Effector CD4-positive, alpha-beta T cell (primary cell): Measurements from ENCODE around the gene CHCHD3.

Experiments used
- DNase-seq: peaks from one replicate; pipeline ENCODE4 v3.0.0-alpha.2; 2020

Gene CHCHD3

DNA sequence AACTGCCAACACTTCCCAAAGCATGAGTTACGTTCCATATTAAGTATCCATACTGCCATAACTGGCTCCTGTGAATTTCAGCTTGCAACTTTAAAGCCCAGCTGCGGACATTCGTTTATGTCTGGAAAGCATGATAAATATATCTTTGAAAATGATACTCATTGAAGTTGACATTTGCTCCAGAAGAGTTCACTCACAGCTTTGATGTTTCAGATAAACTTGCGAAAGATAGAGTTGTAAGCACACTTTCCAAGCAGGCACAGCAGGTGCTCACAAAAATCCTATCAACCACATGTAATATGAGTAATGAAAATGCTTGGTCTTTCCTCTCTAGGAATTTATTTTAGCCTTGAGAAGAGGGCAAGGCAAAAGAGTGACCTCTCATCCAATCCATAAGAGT, 4.5 kb downstream of the CHCHD3 start:
- no peak for DNase-seq

DNA sequence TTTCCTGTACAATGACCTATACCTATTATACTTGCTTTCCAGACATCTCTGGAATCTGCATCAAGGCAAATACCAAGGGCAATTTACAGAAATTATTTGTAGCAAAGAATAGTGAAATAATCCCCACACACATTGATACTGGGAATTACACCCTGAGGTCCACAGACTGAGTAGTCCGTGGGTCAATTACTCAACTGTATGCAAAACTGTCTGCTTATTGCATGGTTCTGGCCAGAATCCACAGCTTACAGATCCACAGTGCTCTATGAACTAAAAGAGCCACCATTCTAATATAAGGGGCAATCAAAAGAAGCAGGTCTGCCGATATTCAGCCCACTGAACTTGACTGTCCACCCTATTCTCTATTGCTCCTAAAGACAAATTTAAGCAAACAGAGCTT, 5.7 kb downstream of the CHCHD3 start:
- DNase-seq: no peak

DNA sequence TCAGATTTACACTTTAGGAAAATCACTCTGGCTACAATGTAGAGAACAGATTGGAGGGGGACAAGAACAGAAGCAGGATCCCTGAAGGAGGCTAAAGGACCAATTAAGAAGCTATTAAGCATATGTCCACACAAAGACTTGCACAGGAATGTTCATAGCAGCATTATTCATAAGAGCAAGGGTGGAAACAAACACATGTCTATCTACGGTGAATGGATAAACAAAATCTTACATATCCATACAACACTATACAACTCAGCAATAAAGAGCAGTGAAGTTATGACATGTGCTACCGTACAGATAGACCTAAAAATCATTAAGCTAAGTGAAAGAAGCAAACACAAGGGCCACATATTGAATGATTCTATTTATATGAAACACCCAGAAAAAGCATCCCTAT, 10.4 kb downstream of the CHCHD3 start:
- DNase-seq: no peak

DNA sequence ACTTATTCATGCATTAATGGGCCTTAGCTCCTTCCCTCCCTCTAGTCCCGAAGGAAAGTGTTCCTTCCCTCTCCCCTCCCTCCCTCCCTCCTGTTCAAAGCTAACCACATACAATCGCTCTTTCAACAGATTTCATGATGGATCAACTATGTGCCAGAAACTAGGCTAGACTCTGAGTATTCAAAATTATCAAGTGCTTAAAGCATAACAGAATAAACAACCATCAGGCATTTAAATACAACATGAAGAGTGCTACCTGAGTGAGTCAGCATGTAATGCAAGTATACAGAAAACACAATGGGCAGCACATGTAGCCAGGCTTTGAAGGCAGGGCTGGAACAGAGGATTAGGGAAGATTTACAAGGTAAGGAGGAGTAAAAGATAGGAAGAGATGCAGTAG, 11.3 kb downstream of the CHCHD3 start:
- no peak for DNase-seq

DNA sequence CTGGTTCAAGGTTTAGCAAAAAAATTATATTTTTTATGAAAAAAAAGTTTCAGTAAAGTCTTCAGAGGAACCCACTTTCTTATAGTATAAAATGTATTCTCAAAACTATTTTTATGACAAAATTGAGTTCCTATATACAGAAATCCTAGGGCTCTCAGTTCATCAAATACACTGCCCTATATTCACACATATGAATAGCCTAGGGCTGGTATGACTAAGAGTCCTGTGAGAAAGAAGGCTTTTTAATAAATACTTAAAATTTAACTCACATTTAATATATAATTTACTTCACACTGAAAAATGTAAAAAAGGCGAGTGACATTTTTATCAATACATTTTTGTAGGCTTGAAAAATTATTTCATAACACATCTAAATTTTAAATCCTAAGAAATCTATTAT, 16.6 kb downstream of the CHCHD3 start:
- no peak for DNase-seq

DNA sequence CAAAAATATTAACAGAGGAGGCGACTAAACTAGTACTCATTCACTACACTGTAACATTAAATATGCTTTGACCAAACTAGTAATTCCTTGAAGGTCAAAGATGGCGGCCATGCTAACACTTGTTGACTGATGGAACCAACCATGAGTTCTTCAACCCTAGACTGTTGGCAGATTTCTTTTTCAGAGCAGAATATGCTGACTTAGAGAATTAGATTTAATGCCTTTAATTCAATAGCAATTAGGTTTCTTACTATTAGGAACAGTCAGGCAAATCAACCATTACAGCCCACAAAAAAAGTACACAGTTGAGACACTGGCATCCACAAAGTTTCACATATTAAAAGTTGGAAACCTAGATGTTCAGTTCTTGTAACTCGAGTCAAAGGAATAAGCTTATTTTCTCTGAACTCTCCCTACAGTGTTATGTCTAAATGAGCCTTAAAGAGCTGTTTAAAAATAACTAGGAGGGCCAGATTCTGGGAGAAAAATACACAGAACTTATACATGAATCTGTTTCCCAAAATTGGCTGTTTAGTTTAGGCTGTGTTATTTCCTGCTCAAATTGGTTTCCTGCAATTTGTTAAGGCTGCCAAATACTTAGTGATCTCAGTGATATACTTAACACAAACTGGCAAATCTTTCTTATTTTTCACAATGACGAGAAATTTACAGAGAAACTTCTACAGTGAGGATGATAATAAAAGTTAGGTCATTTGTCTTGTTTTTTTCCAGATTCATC, 17.6 kb downstream of the CHCHD3 start:
- no peak for DNase-seq

DNA sequence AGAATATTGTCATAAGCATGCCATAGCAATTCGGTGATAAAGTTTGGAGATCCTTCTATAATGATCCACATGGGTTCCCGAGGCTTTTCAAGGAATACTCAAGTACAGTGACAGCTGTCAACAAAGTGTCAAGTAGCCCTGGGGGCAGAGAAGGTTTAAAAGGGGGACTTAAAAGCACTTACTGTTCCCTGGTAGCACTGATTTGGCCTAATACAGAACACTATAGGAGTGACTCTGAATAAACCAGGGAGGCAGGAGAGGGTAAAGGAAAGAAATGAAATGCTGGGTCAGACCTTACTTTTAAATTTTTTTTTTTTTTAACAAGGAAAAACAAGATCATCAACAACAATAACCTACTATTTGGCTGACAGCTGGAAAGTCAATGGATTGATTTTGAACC, 20.1 kb downstream of the CHCHD3 start:
- no peak for DNase-seq

DNA sequence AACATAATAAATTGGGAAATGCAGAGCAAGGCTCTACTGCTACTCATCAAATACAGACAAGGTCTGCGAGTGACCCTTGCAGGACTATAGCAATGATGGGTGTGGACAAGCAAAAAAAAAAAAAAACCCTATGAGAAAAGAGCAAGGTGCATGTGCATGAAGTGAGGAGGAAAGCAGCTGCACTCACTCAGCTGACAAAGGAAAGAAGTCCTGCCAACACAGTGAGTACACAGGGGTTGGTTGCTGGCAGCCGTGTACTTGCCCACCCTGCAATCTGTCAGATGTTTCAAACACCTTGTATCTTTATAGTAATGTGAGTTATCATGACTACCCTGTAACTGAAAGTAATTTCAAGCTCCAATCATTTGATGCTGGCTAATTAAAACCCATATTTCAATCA, 20.5 kb downstream of the CHCHD3 start:
- DNase-seq: no peak

DNA sequence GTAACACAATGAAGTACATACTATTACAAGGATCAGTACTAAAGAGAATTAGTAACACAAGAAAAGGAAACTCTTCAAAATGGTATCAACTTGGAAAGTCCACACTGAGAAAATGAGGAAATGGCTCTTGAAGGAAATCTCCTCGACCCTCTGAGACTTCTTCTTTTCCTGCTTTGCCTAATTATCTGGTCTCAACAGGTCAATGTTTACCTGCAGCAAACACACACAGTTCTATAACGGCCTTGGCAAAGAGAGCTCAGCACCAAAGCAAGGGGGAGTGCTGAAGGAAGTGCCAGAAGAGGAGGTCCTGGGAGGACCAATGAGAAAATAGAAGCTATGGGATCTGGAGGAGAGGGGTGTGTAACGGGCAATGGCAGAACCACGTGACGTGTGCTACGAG, 21.9 kb downstream of the CHCHD3 start:
- DNase-seq: no peak

DNA sequence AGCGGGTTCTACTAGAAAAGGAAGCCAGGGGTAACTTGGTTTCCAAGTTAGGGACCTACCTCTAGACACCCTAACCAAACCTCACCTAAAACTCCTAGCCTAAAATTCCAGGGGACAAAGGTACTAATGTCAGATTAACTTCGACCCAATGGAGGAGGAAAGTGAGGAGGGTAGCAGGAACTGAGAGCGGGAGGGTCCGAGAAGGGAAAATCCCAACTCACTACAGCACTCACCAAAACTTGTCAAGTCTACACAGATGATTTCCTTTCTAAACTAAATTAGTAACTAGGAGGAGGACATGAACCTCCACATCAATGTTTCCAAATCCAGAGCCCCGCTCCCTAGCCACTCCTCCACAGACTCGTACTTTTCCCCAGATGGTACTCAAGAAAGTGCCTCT, 22.6 kb downstream of the CHCHD3 start:
- no peak for DNase-seq

DNA sequence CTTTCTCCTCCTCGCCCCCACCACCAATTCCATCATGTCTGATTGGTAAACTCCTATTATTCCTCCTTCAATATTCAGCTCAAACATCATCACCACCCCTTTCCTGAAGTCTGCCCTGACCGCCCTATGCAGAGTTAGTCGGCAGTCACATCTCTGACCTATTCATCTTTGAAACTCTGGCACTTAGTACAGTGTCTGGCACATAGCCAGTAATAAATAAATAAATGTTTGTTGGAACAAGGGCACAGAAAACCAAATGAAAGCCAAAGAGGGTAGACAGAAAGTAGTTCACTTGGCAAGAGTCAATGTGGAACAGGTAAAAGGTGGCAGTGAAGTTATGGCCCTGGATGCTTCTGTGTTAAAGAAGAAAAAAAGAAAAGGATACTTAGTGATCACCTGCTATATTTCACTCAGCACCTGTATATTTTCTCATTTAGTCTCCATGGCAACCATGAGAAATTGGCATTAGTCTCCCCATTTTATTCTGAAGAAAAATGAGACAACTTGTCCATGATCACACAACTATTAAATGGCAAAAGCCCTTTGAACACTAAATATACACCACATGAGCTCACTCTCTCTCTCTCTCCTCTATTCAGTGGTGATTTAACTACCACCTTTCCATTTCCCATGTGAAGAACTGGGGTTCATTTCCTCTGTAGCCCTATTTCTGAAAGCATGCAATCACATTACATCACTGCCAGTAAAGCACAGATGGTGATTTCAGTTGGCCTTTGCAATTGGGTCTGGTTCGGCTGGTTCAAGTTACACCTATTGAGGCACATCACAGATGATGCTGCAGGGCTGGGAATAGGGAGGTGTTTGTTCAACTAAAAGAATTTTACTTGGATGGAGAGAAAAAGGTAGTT, 25.3 kb downstream of the CHCHD3 start:
- DNase-seq: no peak

DNA sequence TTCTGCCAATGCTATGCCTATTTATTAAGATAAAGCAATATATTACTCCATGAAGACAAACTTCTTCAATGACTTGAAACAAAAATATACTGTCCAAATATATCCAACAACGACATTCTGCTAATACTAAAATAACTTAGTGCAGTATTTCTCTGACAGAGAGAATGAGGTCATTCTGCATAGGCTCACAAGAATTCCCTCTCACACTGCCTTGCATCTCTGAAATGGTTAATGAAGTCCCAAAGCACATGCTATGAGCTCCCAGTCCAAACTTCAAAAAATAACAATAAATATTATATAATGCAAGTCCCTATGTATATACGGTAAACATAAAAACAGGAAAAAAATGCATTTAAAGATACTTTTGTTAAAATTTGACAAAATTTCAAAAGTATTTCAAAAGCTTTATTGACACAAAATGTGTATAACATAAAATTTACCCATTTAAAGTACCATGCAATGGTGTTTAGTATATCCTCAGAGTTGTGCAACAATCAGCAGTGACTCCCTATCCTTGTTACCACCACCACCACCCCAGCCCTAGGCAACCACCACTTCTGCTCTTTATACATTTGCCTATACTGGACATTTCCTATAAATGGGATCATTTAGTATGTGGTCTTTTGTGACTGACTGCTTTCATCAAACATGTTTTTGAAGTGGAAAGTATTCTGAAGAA, 27.6 kb downstream of the CHCHD3 start:
- DNase-seq: no peak

DNA sequence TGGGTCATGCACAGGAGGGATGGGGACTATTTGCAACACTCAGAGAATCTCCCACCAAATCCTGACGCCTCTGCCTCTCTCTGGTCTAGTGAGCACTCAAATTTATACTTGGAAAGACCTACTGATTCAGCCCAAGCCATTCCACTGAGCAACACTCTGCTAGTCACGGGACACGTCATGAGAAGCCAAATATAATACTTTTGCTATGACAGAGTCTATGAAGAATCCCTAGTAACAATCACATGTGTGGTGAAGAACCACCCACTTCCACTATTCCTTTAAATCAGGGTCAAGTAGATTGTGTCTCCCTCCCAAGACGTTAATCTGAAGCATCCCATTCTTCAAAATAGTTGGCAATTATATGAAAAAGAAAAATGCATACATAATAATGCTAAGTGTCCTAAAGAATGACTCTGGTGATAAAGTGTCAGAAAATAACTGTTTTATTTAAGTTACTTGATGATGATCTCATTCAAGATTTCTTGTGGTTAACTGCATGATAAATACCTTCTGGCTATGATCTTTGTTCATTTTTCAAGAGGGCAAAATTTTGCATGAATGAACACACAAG, 28.5 kb downstream of the CHCHD3 start:
- no peak for DNase-seq

DNA sequence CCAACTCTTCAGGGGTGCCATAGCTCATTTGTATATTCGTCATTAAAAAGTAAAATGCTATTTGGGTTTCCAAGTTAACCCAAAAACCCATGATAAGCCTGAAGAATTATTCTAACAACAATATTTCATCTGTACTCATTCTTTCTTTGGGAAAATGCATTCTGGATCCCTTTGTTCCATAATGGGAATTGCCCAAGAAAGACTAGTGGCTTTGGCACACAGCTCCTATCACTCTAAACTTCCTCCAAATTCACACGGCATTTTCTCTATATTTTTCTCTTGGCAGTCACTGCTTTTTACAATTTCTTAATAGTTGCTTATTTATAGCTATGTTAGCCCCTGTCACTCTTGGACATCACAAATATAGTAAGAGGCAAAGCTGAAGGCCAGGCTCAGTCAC, 29.1 kb downstream of the CHCHD3 start:
- no peak for DNase-seq

DNA sequence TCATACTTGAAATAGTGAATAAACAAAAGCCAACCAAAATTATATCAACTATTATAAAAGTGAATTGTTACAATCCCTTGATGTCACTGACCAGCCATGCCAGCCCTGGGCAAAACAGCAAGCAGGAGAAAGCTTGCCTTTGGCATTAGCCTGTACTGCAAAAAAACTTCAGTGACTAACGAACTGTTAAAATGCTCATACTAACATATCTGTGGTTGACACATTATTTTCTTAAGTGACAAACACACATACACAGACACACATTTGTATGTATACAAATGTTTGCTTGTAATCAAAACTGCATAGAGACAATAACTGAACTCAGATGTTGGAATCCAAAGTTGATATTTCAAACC, 29.5 kb downstream of the CHCHD3 start:
- DNase-seq: no peak

DNA sequence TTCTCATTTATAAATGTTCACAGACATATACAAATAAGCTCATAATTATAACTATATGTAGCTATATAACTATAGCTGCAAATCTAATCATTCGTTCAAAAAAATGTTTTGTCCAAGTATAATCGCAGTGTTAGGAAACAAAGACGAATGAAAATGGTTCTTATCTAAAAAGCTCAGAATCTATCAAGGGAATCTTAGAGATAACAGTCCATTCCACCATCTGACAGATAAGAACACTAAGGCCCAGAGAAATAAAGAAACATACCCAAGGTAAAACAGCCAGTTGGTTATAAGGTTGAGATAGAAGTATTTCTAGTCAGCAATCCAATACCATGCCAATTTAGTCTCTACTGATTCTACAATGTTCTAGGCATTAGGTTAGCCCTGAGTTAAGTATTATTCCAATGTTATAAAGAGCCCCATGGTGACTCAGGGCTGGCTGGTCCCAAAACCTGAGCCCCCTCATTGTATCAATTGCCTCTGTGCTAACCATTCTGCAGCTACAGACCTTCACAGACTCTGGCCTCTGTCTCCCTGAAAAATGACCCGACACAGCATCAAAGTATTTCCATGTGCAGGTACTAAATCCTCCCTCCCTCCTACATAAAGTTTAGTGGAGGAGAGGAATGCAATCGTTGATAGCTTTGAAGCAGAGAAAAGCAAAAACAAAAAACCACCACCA, 30.0 kb downstream of the CHCHD3 start:
- DNase-seq: no peak

DNA sequence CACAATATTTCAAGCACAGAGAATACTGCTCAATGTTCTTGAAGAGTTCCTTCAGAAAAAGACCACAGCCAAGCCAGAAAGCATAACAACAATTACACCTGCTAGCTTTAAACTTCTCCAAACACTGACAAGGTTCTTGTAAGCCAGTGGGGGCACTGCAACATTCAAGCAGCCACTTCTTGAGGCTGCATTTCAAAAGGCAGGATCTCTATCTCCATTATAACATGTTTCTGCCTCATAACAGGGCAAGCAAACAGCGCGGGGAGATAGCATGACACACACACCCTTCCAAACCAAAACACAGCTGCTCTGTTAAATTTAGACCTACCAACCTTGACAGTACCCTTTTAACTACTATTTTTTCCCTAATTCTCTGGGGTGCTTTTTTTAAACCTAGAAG, 30.8 kb downstream of the CHCHD3 start:
- no peak for DNase-seq

DNA sequence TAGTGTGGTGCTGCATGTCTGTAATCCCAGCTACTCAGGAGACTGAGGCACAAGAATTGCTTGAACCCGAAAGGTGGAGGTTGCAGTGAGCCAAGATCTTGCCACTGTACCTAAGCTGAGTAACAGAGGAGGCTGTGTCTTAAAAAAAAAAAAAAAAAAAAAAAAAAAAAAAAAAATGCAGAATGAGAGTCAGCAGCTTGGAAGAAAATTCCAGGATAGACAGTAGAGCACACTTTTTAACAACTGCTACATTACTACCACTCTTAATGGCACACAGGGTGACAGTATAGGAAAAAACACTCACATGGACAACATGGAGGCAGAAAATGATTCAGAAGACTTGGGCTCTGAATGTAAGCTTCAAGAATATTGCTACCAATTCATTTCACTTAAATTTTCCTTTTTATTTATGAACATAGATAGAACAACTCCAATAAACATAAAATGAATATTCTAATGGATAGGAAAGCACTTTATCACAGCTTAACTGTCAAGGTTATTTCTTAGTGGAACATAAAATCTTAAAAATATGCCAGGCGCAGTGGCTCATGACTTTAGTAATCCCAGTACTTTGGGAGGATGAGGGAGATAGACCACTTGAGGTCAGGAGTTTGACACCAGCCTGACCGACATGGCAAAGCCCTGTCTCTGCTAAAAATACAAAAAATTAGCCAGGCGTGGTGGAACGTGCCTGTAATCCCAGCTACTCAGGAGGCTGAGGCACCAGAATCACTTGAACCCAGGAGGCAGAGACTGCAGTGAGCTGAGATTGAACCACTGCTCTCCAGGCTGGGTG, 31.5 kb downstream of the CHCHD3 start:
- no peak for DNase-seq

DNA sequence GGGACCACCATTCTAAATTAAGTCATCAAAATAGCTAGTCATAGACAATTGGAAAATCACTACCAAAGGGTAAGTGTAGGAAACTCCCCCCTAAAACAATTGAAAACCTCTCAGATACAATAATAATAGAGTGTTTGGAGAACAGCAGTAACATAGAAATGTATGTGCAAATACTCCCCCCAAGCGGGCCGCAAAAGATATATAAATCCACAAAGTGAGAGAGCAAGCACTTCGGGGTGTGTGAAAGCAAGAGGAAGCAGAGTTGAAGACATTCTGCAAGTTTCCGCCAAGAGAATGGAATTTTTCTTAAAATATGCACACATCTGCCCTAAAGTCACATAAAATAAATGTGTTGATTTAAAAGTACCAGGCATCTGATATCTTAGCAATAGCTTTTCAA, 33.3 kb downstream of the CHCHD3 start:
- no peak for DNase-seq

DNA sequence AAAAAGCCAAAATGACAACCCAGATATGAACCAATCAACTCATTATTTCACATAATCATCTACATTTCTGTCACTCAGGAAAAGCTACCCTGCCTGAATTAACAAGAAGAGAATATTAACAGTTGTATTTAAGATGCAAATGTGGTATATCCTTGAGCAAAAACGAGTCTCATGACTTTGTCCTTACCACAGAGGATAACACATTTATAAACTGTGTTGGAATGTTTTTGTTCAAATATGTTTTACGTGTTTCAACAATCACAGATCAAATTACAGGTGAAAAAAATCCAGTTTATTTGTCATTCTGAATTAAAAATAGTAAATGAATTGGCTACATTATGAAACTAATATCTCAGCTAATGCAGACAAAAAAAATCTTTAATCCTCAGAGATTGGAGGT, 34.6 kb downstream of the CHCHD3 start:
- DNase-seq: no peak

DNA sequence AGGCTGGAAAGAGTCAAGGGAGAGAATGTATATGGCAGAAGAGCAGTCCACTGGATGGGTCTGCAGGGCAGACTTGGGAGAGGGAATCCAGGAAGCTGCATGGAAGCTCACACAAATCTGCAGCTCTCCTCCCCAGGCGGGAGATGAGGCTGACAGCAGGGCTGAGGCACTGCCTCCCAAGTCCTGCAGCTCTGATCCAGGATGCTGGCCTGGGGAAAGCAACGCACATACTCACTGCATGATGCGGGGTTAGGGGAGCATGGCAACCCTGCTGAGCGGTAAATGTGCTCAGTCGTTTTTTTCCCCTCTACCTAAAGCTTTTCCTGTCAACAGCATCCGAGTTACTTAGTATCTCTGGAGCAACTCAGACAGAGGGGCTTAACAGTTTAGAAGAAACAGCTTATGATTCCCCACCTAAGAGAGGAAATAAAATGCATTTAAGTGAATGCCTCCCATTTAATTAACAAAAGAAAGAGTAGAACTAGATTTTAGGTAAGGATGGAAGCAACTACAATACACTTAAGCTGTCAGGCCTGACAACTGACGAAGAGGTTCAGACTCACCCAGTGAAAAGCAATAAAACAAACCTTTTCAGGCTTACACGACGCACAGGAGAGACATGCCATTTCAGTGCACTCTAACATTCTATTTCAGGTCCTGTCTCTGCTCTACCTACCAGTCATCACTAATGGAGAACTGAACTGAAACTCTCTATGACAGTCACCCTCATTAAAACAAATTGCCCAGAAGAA, 37.0 kb downstream of the CHCHD3 start:
- DNase-seq: no peak
